ENCODE data around the gene CDYL2.
A peak's percentile ranks its signal among the peaks of the same experiment; 100 is the strongest.
"Not testable (repeated sequence)": the region's sequence is repeated elsewhere in the genome, so short reads cannot be mapped to it uniquely, and the experiment has no call there.

The CDYL2 gene

GRCh38 chr16:80806927-80807340, 2.5 kb upstream of the CDYL2 start:
- DNase-seq = no peak

GRCh38 chr16:80806289-80806688, 1.9 kb upstream of the CDYL2 start:
- no peak for DNase-seq

GRCh38 chr16:80804056-80804525, 307 bp downstream of the CDYL2 start:
- peak; percentile 48 for DNase-seq

GRCh38 chr16:80803339-80804055, 901 bp downstream of the CDYL2 start:
- peak; percentile 25 for DNase-seq

GRCh38 chr16:80802902-80803301, 1.5 kb downstream of the CDYL2 start:
- no peak for DNase-seq

- no peak for DNase-seq
Observed at GRCh38 chr16:80802138-80802537, 2.3 kb downstream of the CDYL2 start.

- no peak for DNase-seq
Observed at GRCh38 chr16:80794071-80794470, 10.3 kb downstream of the CDYL2 start.

- no peak for DNase-seq
Observed at GRCh38 chr16:80792031-80792430, 12.4 kb downstream of the CDYL2 start.

- DNase-seq = no peak
Observed at GRCh38 chr16:80791411-80791810, 13.0 kb downstream of the CDYL2 start.

GRCh38 chr16:80790751-80791150, 13.6 kb downstream of the CDYL2 start:
- DNase-seq = no peak

GRCh38 chr16:80788027-80788426, 16.4 kb downstream of the CDYL2 start:
- DNase-seq = no peak

- DNase-seq = not testable (repeated sequence)
Observed at GRCh38 chr16:80786561-80786960, 17.8 kb downstream of the CDYL2 start.

- no peak for DNase-seq
Observed at GRCh38 chr16:80784951-80785350, 19.4 kb downstream of the CDYL2 start.

- DNase-seq = no peak
Observed at GRCh38 chr16:80778703-80779102, 25.7 kb downstream of the CDYL2 start.

- DNase-seq = no peak
Observed at GRCh38 chr16:80776856-80777255, 27.5 kb downstream of the CDYL2 start.

- DNase-seq = no peak
Observed at GRCh38 chr16:80775450-80775849, 28.9 kb downstream of the CDYL2 start.

GRCh38 chr16:80766798-80767197, 37.6 kb downstream of the CDYL2 start:
- no peak for DNase-seq

GRCh38 chr16:80759419-80760162, 44.8 kb downstream of the CDYL2 start:
- DNase-seq = no peak

GRCh38 chr16:80754476-80754875, 49.9 kb downstream of the CDYL2 start:
- no peak for DNase-seq

- DNase-seq = no peak
Observed at GRCh38 chr16:80752541-80752940, 51.9 kb downstream of the CDYL2 start.

- no peak for DNase-seq
Observed at GRCh38 chr16:80751167-80751566, 53.2 kb downstream of the CDYL2 start.

- no peak for DNase-seq
Observed at GRCh38 chr16:80746231-80746630, 58.2 kb downstream of the CDYL2 start.

GRCh38 chr16:80744856-80745255, 59.5 kb downstream of the CDYL2 start:
- DNase-seq = no peak

- no peak for DNase-seq
Observed at GRCh38 chr16:80743772-80744171, 60.6 kb downstream of the CDYL2 start.
